HG02610 (cell line): Measurements from ENCODE around the gene CLIP4.

Experiments used
- ATAC-seq: cut with Tn5 transposase; IDR thresholded peaks from one replicate; pipeline ENCODE4 v1.9.1; 2021; ENCODE audit warnings: mild to moderate bottlenecking, moderate library complexity; ENCODE audit not compliant: unreplicated experiment

The CLIP4 gene

DNA sequence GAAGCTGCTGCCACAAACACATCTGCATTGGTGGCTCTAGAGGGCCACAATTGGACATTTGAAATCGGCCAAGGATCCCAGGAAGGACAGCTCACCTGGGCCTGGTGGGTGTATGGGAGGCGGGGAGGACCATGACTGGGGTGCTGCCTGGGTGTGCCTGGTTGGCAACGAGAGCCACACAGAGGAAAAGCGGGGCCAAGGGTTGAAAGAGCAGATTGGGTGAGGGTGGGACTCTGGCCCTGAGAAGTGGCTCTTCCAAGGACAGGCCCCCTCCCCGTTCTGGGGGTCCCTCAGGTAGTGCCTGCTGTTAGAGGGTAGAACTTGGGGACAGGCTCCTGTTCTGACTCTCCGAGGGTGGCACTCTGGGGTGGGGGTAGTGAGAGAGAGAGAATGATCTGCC, 102.9 kb downstream of the CLIP4 start:
- ATAC-seq = no peak

GRCh38 chr2:29218550-29219125, 103.4 kb downstream of the CLIP4 start:
- no peak for ATAC-seq

GRCh38 chr2:29219374-29219773, 104.2 kb downstream of the CLIP4 start:
- no peak for ATAC-seq

GRCh38 chr2:29220506-29221270, 105.5 kb downstream of the CLIP4 start:
- no peak for ATAC-seq

GRCh38 chr2:29222381-29223179, 107.4 kb downstream of the CLIP4 start:
- no peak for ATAC-seq

DNA sequence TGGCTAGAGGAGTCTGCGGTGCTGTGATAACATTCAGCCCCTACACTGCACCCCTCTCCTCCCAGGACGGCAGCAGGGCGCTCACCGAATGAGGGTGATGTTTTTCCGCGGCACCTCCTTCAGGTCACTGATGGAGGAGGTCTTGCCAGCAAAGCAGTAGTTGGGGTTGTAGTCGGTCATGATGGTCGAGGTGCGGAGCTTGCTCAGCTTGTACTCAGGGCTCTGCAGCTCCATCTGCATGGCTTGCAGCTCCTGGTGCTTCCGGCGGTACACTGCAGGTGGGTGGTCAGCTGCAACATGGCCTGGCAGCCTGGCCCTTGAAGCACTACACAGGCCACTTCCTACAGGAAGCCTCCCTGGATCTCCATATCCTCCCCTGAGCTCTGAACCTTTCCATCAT, 108.0 kb downstream of the CLIP4 start:
- ATAC-seq = no peak

GRCh38 chr2:29223851-29224692, 108.9 kb downstream of the CLIP4 start:
- ATAC-seq = no peak

GRCh38 chr2:29224693-29225551, 109.7 kb downstream of the CLIP4 start:
- ATAC-seq = no peak

- no peak for ATAC-seq
Observed at GRCh38 chr2:29225814-29226213, 110.6 kb downstream of the CLIP4 start.

DNA sequence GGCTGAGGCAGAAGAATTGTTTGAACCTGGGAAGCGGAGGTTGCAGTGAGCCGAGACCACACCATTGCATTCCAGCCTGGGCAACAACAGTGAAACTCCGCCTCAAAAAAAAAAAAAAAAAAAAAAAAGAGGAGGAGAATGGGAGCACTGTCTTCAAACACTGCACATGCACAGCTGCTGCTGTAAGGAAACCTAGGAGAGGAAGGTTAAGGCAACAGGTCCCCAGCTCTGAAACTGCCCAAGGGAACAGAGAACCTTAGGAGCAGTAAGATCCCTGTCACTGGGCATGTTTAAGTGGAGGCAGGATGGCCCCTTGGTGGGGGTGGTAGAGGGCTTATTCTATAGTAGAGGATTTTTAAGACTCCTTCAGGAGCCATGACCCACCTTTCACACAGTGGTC, 111.2 kb downstream of the CLIP4 start:
- no peak for ATAC-seq

DNA sequence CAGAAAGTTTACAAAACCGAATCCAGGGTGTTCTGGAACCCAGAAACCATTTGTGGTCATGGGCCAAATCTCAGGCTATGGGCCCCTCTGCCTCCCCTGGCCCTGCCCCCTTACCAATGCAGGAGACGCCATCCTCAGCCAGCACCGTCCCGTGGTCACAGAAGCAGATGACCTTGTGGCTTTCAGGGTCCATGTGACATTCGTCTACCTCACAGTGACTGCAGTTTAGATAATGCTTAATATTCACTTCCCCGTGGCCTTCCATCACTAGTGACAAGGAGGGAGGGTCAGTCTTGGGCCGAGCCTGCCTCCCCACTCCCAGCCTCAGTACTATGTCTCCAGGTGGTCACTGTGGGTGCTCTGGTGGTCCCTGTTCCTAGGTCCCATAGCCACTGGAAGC, 111.6 kb downstream of the CLIP4 start:
- ATAC-seq = no peak

GRCh38 chr2:29227935-29228675, 112.9 kb downstream of the CLIP4 start:
- ATAC-seq = no peak

GRCh38 chr2:29228947-29229346, 113.7 kb downstream of the CLIP4 start:
- no peak for ATAC-seq

DNA sequence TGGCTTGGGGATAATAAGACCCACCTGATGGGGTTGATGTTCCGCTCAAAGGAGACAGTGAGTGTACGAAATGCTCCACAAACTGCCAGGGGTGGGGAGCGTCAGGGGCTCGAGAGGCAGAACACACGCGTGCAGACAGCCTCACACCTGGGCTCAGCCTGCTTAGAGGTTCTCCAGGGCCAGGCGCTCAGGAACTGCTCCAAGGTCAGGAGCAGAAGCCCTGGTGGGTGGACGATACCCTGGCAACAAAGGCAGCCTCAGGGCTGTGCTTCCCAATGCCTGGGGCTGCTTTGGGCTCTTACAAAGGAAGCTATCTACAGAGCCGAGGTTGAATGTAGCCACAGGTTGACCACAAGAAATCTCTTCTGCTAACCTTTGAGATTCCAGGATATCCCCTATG, 114.4 kb downstream of the CLIP4 start:
- no peak for ATAC-seq

DNA sequence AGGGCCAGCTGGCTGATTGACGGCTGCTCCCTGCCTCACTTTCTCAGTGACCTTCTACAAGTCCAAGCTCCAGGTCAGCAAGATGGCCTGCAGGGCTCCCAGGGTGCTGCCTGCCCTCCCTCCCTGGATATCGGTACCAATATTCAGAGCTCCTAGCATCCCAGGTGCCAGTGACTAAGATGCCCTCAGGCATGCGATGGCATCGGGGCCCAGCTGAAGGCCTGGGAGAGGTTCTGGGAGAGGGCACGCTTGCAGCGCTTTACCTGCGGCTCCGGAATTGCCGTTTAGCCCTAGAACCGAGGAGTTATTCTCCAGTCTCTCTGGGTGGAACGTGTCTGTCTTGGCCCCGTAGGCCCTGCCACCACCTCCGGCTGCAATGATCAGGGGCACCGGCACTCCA, 116.8 kb downstream of the CLIP4 start:
- ATAC-seq = no peak

- ATAC-seq = no peak
Observed at GRCh38 chr2:29233428-29233827, 118.2 kb downstream of the CLIP4 start.

DNA sequence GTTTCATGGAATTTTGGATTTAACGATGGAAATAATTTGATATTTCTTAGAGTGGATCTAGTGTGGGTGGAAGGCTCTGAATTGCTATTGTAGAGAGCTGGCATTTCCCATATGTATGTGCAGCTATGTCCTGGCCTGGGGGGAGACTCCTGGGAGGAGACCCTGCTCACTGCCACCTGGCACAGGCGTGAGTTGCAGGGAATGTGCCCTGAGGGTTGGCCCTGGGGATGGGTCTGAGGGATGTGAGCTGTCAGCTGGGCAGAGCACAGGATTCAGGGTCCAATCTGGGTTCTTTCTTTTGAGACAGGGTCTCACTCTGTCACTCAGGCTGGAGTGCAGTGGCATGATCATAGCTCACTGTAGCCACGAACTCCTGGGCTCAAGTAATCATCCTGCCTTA, 120.2 kb downstream of the CLIP4 start:
- ATAC-seq = no peak

- ATAC-seq = no peak
Observed at GRCh38 chr2:29236074-29236473, 120.9 kb downstream of the CLIP4 start.

DNA sequence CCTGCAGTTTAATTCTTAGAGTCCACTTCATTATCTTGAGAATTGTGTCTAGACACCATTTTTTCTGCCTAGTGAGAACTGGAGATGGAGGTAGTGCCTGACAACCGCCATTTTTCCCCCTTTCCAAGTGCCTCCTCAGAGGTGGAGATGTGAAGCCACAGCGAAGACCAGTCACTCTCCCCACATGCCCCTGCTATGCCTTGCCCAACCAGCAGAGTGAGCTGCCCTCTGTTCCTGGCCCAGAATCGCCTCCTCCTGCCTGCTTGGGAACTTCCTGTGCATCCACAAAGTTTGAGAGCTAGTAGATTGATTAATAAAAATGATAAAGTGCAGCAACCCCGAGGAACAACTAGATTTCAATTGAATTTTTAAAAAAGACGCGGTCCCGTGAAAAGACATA, 123.3 kb downstream of the CLIP4 start:
- ATAC-seq = no peak
